H9 (cell line): ENCODE measurements around the gene SF3B5. TPM values are rescaled to one million over a fixed set of nuclear protein-coding genes. Genes with fewer than 3 reads are reported as not detected.
A peak's percentile ranks its signal among the peaks of the same experiment; 100 is the strongest.

Source experiments
- DNase-seq: peaks from one replicate; pipeline ENCODE4 v3.0.0-alpha.2; 2017
- H2AFZ ChIP-seq: one replicate; pipeline ENCODE4 v1.6.1; 2013; ENCODE audit warnings: mild to moderate bottlenecking, low read length, control low read depth, moderate library complexity
- H2AK5ac ChIP-seq: 2 replicates; pipeline ENCODE4 v1.6.1; 2013; ENCODE audit warnings: low read length, control low read depth, mixed read lengths; ENCODE audit not compliant: insufficient read length
- H2BK120ac ChIP-seq: one replicate; pipeline ENCODE4 v1.6.1; 2013; ENCODE audit warnings: low read depth, mild to moderate bottlenecking, low read length, control low read depth, inconsistent platforms; ENCODE audit not compliant: poor library complexity, severe bottlenecking
- H2BK12ac ChIP-seq: 2 replicates; pipeline ENCODE4 v1.6.1; 2013; ENCODE audit warnings: low read length, control low read depth, mixed read lengths, low read depth; ENCODE audit not compliant: insufficient read length
- H2BK15ac ChIP-seq: 2 replicates; pipeline ENCODE4 v1.6.1; 2013; ENCODE audit warnings: low read depth, low read length, control low read depth
- H2BK20ac ChIP-seq: one replicate; pipeline ENCODE4 v1.6.1; 2013; ENCODE audit warnings: low read depth, mild to moderate bottlenecking, low read length, control low read depth, inconsistent platforms; ENCODE audit not compliant: poor library complexity, severe bottlenecking
- H2BK5ac ChIP-seq: 2 replicates; pipeline ENCODE4 v1.6.1; 2013; ENCODE audit warnings: low read length, control low read depth, mixed read lengths; ENCODE audit not compliant: insufficient read length
- H3K14ac ChIP-seq: 2 replicates; pipeline ENCODE4 v1.6.1; 2013; ENCODE audit warnings: low read length, control low read depth; ENCODE audit not compliant: insufficient read depth
- H3K18ac ChIP-seq: 2 replicates; pipeline ENCODE4 v1.6.1; 2013; ENCODE audit warnings: low read depth, mild to moderate bottlenecking, mixed read lengths, low read length, control low read depth; ENCODE audit not compliant: insufficient read length
- H3K23ac ChIP-seq: 2 replicates; pipeline ENCODE4 v1.6.1; 2013; ENCODE audit warnings: low read length, control low read depth, mixed read lengths, low read depth; ENCODE audit not compliant: insufficient read length
- H3K23me2 ChIP-seq: 2 replicates; pipeline ENCODE4 v1.6.1; 2013; ENCODE audit warnings: low read depth, mild to moderate bottlenecking, mixed read lengths, low read length, control low read depth; ENCODE audit not compliant: insufficient read length, poor library complexity, severe bottlenecking
- H3K27ac ChIP-seq: 2 replicates; pipeline ENCODE4 v1.5.1; 2013; ENCODE audit warnings: low read length, control low read depth, mixed read lengths, low read depth; ENCODE audit not compliant: insufficient read length
- H3K27me3 ChIP-seq: 2 replicates; pipeline ENCODE4 v1.6.1; 2013; ENCODE audit warnings: low read length, control low read depth, inconsistent platforms; ENCODE audit not compliant: insufficient read depth
- H3K4ac ChIP-seq: 2 replicates; pipeline ENCODE4 v1.6.1; 2013; ENCODE audit warnings: low read depth, mild to moderate bottlenecking, control low read depth, inconsistent platforms, low read length, moderate library complexity
- H3K4me1 ChIP-seq: 2 replicates; pipeline ENCODE4 v1.6.1; 2013; ENCODE audit warnings: low read length, control low read depth, inconsistent platforms; ENCODE audit not compliant: insufficient read depth
- H3K4me2 ChIP-seq: 2 replicates; pipeline ENCODE4 v1.6.1; 2013; ENCODE audit warnings: low read length, control low read depth, mixed read lengths; ENCODE audit not compliant: insufficient read length, insufficient read depth
- H3K56ac ChIP-seq: 2 replicates; pipeline ENCODE4 v1.6.1; 2013; ENCODE audit warnings: low read depth, mild to moderate bottlenecking, mixed read lengths, low read length, control low read depth; ENCODE audit not compliant: insufficient read length
- H3K79me1 ChIP-seq: 2 replicates; pipeline ENCODE4 v1.6.1; 2013; ENCODE audit warnings: low read depth, mild to moderate bottlenecking, moderate library complexity, low read length, control low read depth, inconsistent platforms; ENCODE audit not compliant: insufficient read depth, poor library complexity, severe bottlenecking
- H3K79me2 ChIP-seq: 2 replicates; pipeline ENCODE4 v1.6.1; 2013; ENCODE audit warnings: low read length, control low read depth, inconsistent platforms; ENCODE audit not compliant: insufficient read depth
- H3K9ac ChIP-seq: 2 replicates; pipeline ENCODE4 v1.6.1; 2013; ENCODE audit warnings: low read length, control low read depth, mixed read lengths; ENCODE audit not compliant: insufficient read length; ENCODE audit errors: extremely low read depth
- H3K9me3 ChIP-seq: one replicate; pipeline ENCODE4 v1.6.1; 2013; ENCODE audit warnings: low read depth, low read length, inconsistent platforms; ENCODE audit not compliant: control insufficient read depth
- H3T11ph ChIP-seq: one replicate; pipeline ENCODE4 v1.6.1; 2013; ENCODE audit warnings: mild to moderate bottlenecking, low read length, control low read depth, inconsistent platforms
- H4K20me1 ChIP-seq: one replicate; pipeline ENCODE4 v1.6.1; 2013; ENCODE audit not compliant: control insufficient read depth, insufficient read length, insufficient read depth
- H4K5ac ChIP-seq: 2 replicates; pipeline ENCODE4 v1.6.1; 2013; ENCODE audit warnings: low read depth, mild to moderate bottlenecking, mixed read lengths, low read length, control low read depth; ENCODE audit not compliant: insufficient read length
- H4K8ac ChIP-seq: replicated peaks from 2 replicates; pipeline ENCODE4 v1.6.1; 2013; ENCODE audit warnings: low read length, control low read depth, mixed read lengths, low read depth; ENCODE audit not compliant: insufficient read length
- H4K91ac ChIP-seq: 2 replicates; pipeline ENCODE4 v1.6.1; 2013; ENCODE audit warnings: low read depth, mild to moderate bottlenecking, moderate library complexity, mixed read lengths, low read length, control low read depth; ENCODE audit not compliant: insufficient read length
- H3K27ac Mint-ChIP-seq, 3 experiments: 2 replicates in 2 of 3; 3 replicates in 1 of 3; pipeline ENCODE4 v1.8.0; 2020 to 2021; ENCODE audit warnings: mixed read lengths in 3 of 3, mild to moderate bottlenecking in 1 of 3, moderate library complexity in 1 of 3
- H3K27me3 Mint-ChIP-seq: 2 replicates; pipeline ENCODE4 v1.8.0; 2021; ENCODE audit warnings: low read depth, mild to moderate bottlenecking, moderate library complexity, mixed read lengths
- H3K36me3 Mint-ChIP-seq, 3 experiments: 2 replicates in 2 of 3; 3 replicates in 1 of 3; pipeline ENCODE4 v1.8.0; 2020 to 2021; ENCODE audit warnings: low read depth in 3 of 3, mixed read lengths in 3 of 3; ENCODE audit not compliant: insufficient read depth in 1 of 3
- H3K4me1 Mint-ChIP-seq, 2 experiments: 2 replicates each; pipeline ENCODE4 v1.8.0; 2020; ENCODE audit warnings: mixed read lengths in 2 of 2
- H3K4me3 Mint-ChIP-seq, 2 experiments: 2 replicates in 1 of 2; 3 replicates in 1 of 2; pipeline ENCODE4 v1.8.0; 2020 to 2021; ENCODE audit warnings: mild to moderate bottlenecking in 2 of 2, mixed read lengths in 2 of 2, moderate library complexity in 1 of 2
- H3K9me3 Mint-ChIP-seq, 2 experiments: 2 replicates in 1 of 2; 3 replicates in 1 of 2; pipeline ENCODE4 v1.8.0; 2020; ENCODE audit warnings: mild to moderate bottlenecking in 2 of 2, mixed read lengths in 2 of 2, moderate library complexity in 1 of 2
- CTCF ChIP-seq: fragments of 200-600 bp; sonication (generic); conservative IDR thresholded peaks from 3 replicates; pipeline ENCODE4 v1.8.0; 2021; ENCODE audit warnings: antibody characterized with exemption, mild to moderate bottlenecking
- WGBS: extraction: QIAGEN DNeasy Blood & Tissue Kit; methylation state at CpG from one replicate; pipeline ENCODE4 v1.1.7; 2013; ENCODE audit warnings: missing lambda C conversion rate, low lambda C conversion rate, mixed read lengths; ENCODE audit not compliant: insufficient read length; ENCODE audit errors: extremely low coverage; 5-methylcytosine and 5-hydroxymethylcytosine counted together
- total RNA-seq: library from RNA; stranded (reverse); gene quantifications from 2 replicates; pipeline ENCODE4 v1.2.1, GENCODE V29; 2021

The SF3B5 gene
- total RNA-seq, 1 experiment from 2014 or later: 145 TPM

GRCh38 chr6:144063246-144063743 lies 32.1 kb downstream of the SF3B5 start:
- no peak for TF ChIP-seq CTCF
- Histone ChIP-seq H3K79me2 (no peaks in the 10 kb centered on the region), H3K56ac (no peak overlapping the region), H2BK5ac (no peak overlapping the region), H4K8ac (no peak overlapping the region), H2AK5ac (no peak overlapping the region), H3K23me2 (peaks cover 14% of the 10 kb centered on the region), H3K9me3 (no peaks in the 10 kb centered on the region), H3K9ac (no peak overlapping the region), H3K14ac (no peak overlapping the region), H2BK120ac (no peak overlapping the region), H3K27me3 (peaks cover 31% of the 10 kb centered on the region), H2BK15ac (no peak overlapping the region), H3K4me1 (peaks cover 4% of the 10 kb centered on the region; the same call in 1 of the 2 replicates), H4K20me1 (no peaks in the 10 kb centered on the region), H4K5ac (no peak overlapping the region), H3T11ph (no peak overlapping the region), H3K4ac (no peak overlapping the region), H3K27ac (no peak overlapping the region), H2BK20ac (no peak overlapping the region), H3K79me1 (no peaks in the 10 kb centered on the region), H3K23ac (no peak overlapping the region), H4K91ac (no peak overlapping the region), H3K4me2 (peak overlapping the region; percentile 81), H2AFZ (no peak overlapping the region), H2BK12ac (no peak overlapping the region), H3K18ac (no peak overlapping the region)
- H3K36me3 Mint-ChIP-seq: no peaks in the 10 kb centered on the region; a peak in 1 of 7 replicates
- peak overlapping the region; percentile 73 to 85 for H3K4me3 Mint-ChIP-seq
- DNase-seq: peak; percentile 36
- WGBS: no CpG with 5 or more reads among the region's 16 CpGs
- H3K9me3 Mint-ChIP-seq: no peaks in the 10 kb centered on the region
- H3K27me3 Mint-ChIP-seq: peaks cover 84% of the 10 kb centered on the region
- no peak overlapping the region for H3K27ac Mint-ChIP-seq
- H3K4me1 Mint-ChIP-seq: peaks cover 31 to 35% of the 10 kb centered on the region in 2 experiments
